Dermis microvascular lymphatic vessel endothelial cell (primary cell): ENCODE measurements around the gene BEST2. TPM values are rescaled to one million over a fixed set of nuclear protein-coding genes. Genes with fewer than 3 reads are reported as not detected.

ENCODE experiments used
- DNase-seq, 2 donors: peaks; one replicate each; pipeline versions ENCODE4 v3.0.0 to v3.0.0-alpha.2; 2010; ENCODE audit warnings: low read depth in 2 of 2
- total RNA-seq: library from RNA; depleted of rRNA; stranded (reverse); fragments of >200 nt; gene quantifications from 2 replicates; pipeline ENCODE4 v1.2.1, GENCODE V29; 2014

BEST2 gene
- total RNA-seq, 1 donor from 2014 or later: not detected

DNA sequence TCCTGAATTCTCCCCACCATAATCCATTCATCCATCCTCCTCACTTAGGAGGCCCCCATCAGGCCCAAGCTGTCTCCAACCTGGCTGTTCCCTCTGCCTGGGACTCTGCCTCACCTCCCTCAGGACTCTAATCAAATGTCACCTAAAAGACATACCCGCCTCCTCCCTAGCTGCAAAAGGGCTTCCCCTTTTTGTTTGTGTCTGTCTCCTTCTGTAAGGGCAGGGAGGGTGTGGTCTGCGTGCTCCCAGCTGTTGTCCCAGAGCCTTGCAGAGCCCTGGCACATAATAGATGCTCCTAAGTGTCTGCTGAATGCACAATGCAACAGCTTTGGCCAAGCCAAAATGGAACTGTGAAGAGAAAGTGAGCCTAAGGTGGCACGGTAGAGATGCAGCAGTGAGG, 21.5 kb upstream of the BEST2 start:
- DNase-seq: no peak

- no peak for DNase-seq
Observed at GRCh38 chr19:12731337-12731736, 20.3 kb upstream of the BEST2 start.

- DNase-seq: peak in 1 of 2 donors; percentile 18
Observed at GRCh38 chr19:12733369-12734214, 18.0 kb upstream of the BEST2 start.

- DNase-seq: peak; percentile 100
Observed at GRCh38 chr19:12736995-12737834, 14.4 kb upstream of the BEST2 start, which contains the start of gene GET3. TSS of gene GET3 (plus strand) at chr19:12737497. CDS start at chr19:12737506, 9 bp downstream.

DNA sequence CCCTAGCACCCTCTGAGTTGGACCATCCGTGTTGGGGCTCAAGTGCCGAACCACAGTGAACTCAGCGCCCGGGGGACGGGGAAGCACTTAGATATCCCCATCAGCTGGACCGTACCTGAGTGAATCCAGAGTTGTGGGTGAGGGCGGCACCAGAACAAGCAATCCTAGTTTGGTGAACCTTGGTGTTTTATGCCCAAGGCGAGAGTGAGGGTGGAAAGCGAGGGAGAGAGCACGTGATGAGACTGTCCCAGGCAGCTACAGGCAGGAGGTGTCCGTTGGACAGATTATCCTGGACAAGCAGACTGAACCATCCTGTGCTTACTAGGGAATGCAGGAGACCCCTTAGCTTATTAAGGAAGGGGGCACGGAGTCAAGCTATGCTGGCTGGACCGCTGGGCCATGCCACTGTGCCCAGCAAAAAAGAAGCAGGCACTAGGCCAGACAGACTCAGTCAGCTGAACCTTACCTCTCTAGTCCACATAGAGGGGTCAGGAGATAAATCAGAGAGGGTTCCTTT, 13.7 kb upstream of the BEST2 start:
- no peak for DNase-seq

DNA sequence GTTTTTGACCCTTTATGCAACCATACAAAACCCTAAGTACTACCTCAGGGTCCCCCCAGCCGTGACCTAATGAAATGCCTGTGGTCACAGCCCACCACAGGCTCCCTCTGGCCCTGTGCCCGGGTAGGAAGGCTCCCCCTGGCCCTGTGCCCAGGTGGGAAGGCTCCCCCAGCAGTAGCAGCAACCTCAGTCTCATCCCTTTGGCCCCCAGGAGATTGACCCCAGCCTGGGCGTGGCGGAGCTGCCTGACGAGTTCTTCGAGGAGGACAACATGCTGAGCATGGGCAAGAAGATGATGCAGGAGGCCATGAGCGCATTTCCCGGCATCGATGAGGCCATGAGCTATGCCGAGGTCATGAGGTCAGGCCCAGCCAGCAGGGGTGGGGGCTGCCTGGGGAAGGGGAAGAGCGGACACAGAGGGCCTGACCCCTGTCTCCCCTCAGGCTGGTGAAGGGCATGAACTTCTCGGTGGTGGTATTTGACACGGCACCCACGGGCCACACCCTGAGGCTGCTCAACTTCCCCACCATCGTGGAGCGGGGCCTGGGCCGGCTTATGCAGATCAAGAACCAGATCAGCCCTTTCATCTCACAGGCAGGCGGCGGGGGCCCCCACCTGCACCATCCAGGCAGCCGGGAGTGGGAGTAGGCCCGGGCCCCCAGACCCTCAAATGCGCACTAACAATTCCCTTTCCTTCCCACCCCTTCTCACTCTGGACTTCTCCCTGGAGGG, 6.3 kb upstream of the BEST2 start:
- no peak for DNase-seq

DNA sequence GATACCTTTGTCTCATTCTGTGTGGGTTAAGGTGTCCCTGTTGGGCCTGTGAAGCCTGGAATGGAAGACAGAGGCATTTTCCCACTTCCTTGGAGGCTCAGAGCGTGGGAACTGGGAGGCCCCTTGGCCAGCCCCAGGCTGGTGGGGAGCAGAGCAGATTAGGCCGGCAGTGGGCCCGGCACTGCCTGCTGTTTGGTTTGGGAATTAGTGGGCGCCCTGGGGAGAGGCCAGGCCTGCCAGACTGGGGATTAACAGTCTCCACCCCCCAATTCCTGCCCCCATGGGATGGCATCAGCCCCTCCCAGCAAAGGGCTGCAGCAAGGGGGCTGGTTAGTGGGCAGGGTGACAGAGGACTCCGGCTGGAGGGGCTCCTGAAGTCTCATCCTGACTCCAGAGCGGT, 3.1 kb upstream of the BEST2 start:
- DNase-seq: no peak

DNA sequence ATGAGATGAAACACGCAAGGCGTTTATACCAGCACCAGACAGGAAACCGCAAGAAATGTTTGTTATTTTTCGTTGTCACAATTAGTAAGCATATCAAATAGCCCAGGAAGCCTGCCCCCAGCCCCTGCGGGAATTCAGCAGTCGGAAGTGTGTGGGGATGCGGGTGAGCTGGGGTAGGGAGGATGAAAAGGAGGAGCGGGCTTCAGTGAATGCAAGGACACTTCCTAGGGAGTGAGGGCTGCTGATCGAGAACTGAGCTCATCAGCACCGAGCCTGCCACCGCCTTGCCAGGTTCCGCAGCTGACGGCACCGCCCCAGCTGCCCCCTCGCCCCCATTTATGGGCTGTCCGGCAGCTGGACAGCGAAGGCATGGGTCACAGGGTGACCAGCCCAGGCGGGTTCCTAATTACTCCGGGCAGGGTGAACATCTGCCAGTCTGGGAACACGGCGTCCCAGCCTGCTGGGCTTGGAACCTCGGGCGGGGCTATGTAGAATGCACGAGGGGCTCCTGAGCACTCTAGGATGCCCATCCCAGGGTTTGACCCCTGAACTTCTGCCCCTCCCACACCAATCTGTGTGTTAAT, 1.6 kb upstream of the BEST2 start:
- no peak for DNase-seq

DNA sequence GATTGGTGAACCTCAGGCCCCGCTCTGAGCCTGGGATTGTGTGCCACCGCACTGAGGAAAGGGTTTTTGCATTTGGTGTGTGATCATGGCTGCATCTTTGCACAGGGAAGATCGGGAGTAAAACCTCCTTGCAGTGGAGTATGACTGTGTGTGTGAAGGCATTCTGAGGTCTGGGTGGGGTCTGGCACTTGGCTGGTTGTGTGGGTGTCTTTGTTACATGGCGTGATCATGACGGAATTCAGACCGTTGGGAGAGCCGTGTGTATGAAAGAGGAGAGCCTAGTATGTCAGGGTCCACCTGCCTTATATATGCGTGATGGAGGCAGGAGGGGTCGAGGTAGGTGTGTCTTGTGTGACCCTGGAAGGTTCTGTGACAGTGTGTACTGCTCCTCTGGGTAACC, 740 bp upstream of the BEST2 start:
- DNase-seq: no peak

GRCh38 chr19:12752056-12752781, 628 bp downstream of the BEST2 start:
- DNase-seq: no peak

GRCh38 chr19:12754465-12755196, 3.0 kb downstream of the BEST2 start:
- no peak for DNase-seq

GRCh38 chr19:12756150-12756883, 4.7 kb downstream of the BEST2 start:
- DNase-seq: no peak

DNA sequence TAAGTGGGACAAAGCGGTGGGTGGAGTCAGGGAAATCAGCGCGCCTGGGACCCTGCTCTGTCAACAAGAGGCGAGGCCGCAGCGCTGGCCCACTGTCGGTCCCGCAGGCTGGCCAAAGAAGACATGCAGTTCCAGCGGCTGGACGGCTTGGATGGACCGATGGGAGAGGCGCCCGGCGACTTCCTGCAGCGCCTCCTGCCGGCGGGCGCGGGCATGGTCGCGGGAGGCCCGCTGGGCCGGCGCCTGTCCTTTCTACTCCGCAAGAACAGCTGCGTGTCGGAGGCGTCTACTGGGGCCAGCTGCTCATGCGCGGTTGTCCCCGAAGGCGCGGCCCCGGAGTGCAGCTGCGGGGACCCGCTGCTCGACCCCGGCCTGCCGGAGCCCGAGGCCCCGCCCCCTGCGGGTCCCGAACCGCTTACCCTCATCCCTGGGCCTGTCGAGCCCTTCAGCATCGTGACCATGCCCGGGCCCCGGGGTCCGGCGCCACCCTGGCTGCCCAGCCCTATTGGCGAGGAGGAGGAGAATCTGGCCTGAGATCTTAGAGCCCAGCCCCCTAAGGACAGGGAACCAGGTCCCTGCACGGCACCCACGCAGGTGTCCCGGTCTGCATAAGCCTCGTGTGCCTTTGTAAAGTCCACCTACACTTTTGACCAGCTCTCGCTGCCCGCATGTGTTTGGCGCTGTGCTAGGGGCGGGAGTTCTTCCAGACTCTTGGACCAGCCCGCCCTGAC, 6.1 kb downstream of the BEST2 start:
- peak; percentile 30 to 73 for DNase-seq

DNA sequence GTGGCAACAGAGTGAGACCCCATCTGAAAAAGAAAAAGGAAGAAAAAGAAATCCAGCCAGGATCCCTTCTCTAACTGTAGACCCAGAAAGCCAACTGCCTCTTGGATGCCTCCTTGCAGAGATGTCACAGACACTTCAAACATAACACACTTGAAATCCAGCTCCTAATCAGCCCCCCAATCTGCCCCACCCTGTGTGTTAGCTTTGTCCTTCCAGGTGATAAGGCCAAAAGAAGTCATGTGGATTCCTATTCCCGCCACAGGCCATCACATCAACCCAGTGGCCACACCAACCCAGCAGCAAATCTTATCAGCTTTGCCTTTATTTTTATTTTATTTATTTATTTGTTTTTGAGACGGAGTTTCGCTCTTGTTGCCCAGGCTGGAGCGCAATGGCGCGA, 8.1 kb downstream of the BEST2 start:
- no peak for DNase-seq

DNA sequence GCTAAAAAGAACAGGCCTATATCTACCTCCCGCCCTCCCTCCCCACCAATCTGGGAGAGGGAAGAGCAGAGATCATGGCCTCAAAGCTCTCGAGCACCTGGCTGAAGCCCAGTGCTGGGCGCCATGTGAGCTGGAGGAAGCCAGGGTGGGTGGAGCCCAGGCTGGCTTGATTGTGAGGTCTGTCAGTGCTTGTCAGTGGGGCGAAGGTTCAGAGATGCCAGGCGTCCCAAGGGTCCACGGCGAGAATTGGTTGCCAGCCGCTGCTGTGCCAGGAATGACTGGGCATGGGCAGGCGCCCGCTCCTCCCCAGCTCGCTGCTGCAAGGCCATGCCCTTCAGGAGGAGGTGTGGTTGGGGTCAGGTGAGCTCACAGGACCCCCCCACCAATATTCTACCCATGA, 11.5 kb downstream of the BEST2 start:
- no peak for DNase-seq

GRCh38 chr19:12764698-12765097, 13.1 kb downstream of the BEST2 start:
- no peak for DNase-seq

GRCh38 chr19:12766051-12766521, 14.5 kb downstream of the BEST2 start:
- DNase-seq: peak; percentile 52 to 83

DNA sequence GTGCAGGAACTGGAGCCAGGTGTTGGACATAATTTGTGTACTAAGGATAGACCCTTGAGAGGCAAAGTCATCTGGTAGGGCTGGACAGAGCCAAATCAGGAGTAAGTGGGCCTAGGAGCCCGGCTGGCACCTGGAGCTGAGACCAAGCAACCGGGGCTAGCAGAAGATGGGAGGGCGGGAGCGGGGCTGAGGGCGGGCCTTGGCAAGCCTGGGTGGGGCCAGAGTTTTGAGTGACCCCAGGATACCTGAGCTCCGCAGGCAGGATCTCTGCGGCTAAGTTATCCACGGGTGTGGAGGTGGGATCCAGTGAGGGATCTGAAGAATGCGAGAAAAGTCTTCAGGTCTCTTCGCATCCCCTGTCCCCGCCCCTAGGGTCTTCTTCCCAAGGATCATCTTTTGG, 15.6 kb downstream of the BEST2 start:
- no peak for DNase-seq
